Liver (tissue), 9 donors: Measurements from ENCODE around the gene HLA-F. TPM values are rescaled to one million over a fixed set of nuclear protein-coding genes. Genes with fewer than 3 reads are reported as not detected.
A peak's percentile ranks its signal among the peaks of the same experiment; 100 is the strongest.

ENCODE experiments used
- DNase-seq: peaks from one replicate; pipeline ENCODE4 v3.0.0-alpha.2; 2017; ENCODE audit warnings: low spot score
- H3K27ac ChIP-seq, 2 donors: one replicate each; pipeline ENCODE4 v1.7.0; 2013; ENCODE audit warnings: inconsistent platforms in 2 of 2, low read length in 2 of 2, control low read depth in 1 of 2, low read depth in 1 of 2, mild to moderate bottlenecking in 1 of 2
- H3K27me3 ChIP-seq, 4 donors: one replicate each; pipeline versions ENCODE4 v1.6.1 to v1.7.0; 2013; ENCODE audit warnings: low read length in 3 of 4, inconsistent platforms in 1 of 4, mild to moderate bottlenecking in 1 of 4, moderate library complexity in 1 of 4; ENCODE audit not compliant: control insufficient read depth in 4 of 4, insufficient read depth in 4 of 4
- H3K36me3 ChIP-seq, 4 donors: one replicate each; pipeline versions ENCODE4 v1.6.1 to v1.7.0; 2013; ENCODE audit warnings: low read length in 3 of 4, mild to moderate bottlenecking in 3 of 4, low read depth in 1 of 4, moderate library complexity in 1 of 4; ENCODE audit not compliant: control insufficient read depth in 4 of 4, insufficient read depth in 3 of 4
- H3K4me1 ChIP-seq, 4 donors: one replicate each; pipeline versions ENCODE4 v1.6.1 to v1.7.0; 2013; ENCODE audit warnings: low read length in 3 of 4, mild to moderate bottlenecking in 3 of 4, moderate library complexity in 1 of 4; ENCODE audit not compliant: control insufficient read depth in 4 of 4, insufficient read depth in 4 of 4
- H3K4me3 ChIP-seq, 3 donors: one replicate each; pipeline versions ENCODE4 v1.6.1 to v1.7.0; 2013; ENCODE audit warnings: low read length in 3 of 3, control low read depth in 1 of 3, low read depth in 1 of 3, mild to moderate bottlenecking in 1 of 3
- H3K9ac ChIP-seq, 2 donors: one replicate each; pipeline ENCODE4 v1.7.0; 2013; ENCODE audit warnings: low read length in 2 of 2, mild to moderate bottlenecking in 2 of 2, moderate library complexity in 2 of 2, control low read depth in 1 of 2, low read depth in 1 of 2
- H3K9me3 ChIP-seq, 4 donors: one replicate each; pipeline versions ENCODE4 v1.6.1 to v1.7.0; 2013; ENCODE audit warnings: low read length in 3 of 4; ENCODE audit not compliant: control insufficient read depth in 4 of 4
- ATF3 ChIP-seq: IDR thresholded peaks from 2 replicates; pipeline ENCODE4 v1.6.1; 2016; ENCODE audit warnings: antibody characterized with exemption
- CTCF ChIP-seq: fragments of 150-350 bp; IDR thresholded peaks from 2 replicates; pipeline ENCODE4 v1.5.1; 2017; ENCODE audit warnings: improper control_type of control experiment, low read depth, low read length; ENCODE audit not compliant: missing input control
- FOXA1 ChIP-seq: IDR thresholded peaks from 2 replicates; pipeline ENCODE4 v1.6.1; 2016; ENCODE audit warnings: antibody characterized with exemption
- FOXA2 ChIP-seq: IDR thresholded peaks from 2 replicates; pipeline ENCODE4 v1.6.1; 2016; ENCODE audit warnings: antibody characterized with exemption
- GABPA ChIP-seq, 2 donors: IDR thresholded peaks in 1 of 2; conservative IDR thresholded peaks in 1 of 2; 2 replicates each; pipeline ENCODE4 v1.6.1; 2016; ENCODE audit warnings: antibody characterized with exemption in 2 of 2, mild to moderate bottlenecking in 1 of 2, moderate library complexity in 1 of 2
- HNF4A ChIP-seq, 2 donors: conservative IDR thresholded peaks; 2 replicates each; pipeline ENCODE4 v1.6.1; 2016; ENCODE audit warnings: antibody characterized with exemption in 2 of 2, mild to moderate bottlenecking in 2 of 2
- HNF4G ChIP-seq: IDR thresholded peaks from 2 replicates; pipeline ENCODE4 v1.6.1; 2016; ENCODE audit warnings: antibody characterized with exemption
- JUND ChIP-seq, 2 donors: IDR thresholded peaks; 2 replicates each; pipeline ENCODE4 v1.6.1; 2016; ENCODE audit warnings: antibody characterized with exemption in 2 of 2
- MAX ChIP-seq: IDR thresholded peaks from 2 replicates; pipeline ENCODE4 v1.6.1; 2016; ENCODE audit warnings: antibody characterized with exemption
- NR2F2 ChIP-seq: IDR thresholded peaks from 2 replicates; pipeline ENCODE4 v1.6.1; 2016; ENCODE audit warnings: antibody characterized with exemption
- RAD21 ChIP-seq, 2 donors: IDR thresholded peaks; 2 replicates each; pipeline ENCODE4 v1.6.1; 2016; ENCODE audit warnings: antibody characterized with exemption in 2 of 2, mild to moderate bottlenecking in 2 of 2
- REST ChIP-seq: IDR thresholded peaks from 2 replicates; pipeline ENCODE4 v1.6.1; 2016; ENCODE audit warnings: antibody characterized with exemption, mild to moderate bottlenecking
- RXRA ChIP-seq, 2 donors: IDR thresholded peaks; 2 replicates each; pipeline ENCODE4 v1.6.1; 2017 to 2018; ENCODE audit warnings: antibody characterized with exemption in 2 of 2, mild to moderate bottlenecking in 1 of 2
- SP1 ChIP-seq: IDR thresholded peaks from 2 replicates; pipeline ENCODE4 v1.6.1; 2018; ENCODE audit warnings: antibody characterized with exemption, mild to moderate bottlenecking
- TAF1 ChIP-seq: conservative IDR thresholded peaks from 2 replicates; pipeline ENCODE4 v1.6.1; 2016; ENCODE audit warnings: antibody characterized with exemption, mild to moderate bottlenecking
- YY1 ChIP-seq: IDR thresholded peaks from 2 replicates; pipeline ENCODE4 v1.6.1; 2016; ENCODE audit warnings: antibody characterized with exemption, mild to moderate bottlenecking
- ZBTB33 ChIP-seq: IDR thresholded peaks from 2 replicates; pipeline ENCODE4 v1.6.1; 2016; ENCODE audit warnings: antibody characterized with exemption
- WGBS: extraction: QIAGEN DNeasy Blood & Tissue Kit; methylation state at CpG from one replicate; pipeline ENCODE4 v1.1.7; 2013; 5-methylcytosine and 5-hydroxymethylcytosine counted together
- polyA plus RNA-seq, 2 donors: library from polyadenylated mRNA; stranded (reverse) in 1 of 2; unstranded in 1 of 2; fragments of 200-250 nt in 1 of 2; fragments of >200 nt in 1 of 2; fragmentation: Nextera tagmentation in 1 of 2; extraction: Ambion mirVana in 1 of 2; gene quantifications; one replicate each; pipeline versions ENCODE4 v1.2.1 to v1.2.3, GENCODE V29; 2013 to 2015
- total RNA-seq, 2 donors: library from RNA; depleted of rRNA; stranded (reverse); fragments of >200 nt; gene quantifications; one replicate each; pipeline ENCODE4 v1.2.3, GENCODE V29; 2014
- donor health status: healthy.
- donor health status: healthy.
- donor health status: healthy.
- donor health status: healthy.
- donor health status: healthy.

HLA-F gene
- total and polyA plus RNA-seq, 4 donors = 12.1 to 53.0 (median 31.8) TPM

- Histone ChIP-seq H3K9ac (no peak overlapping the region), H3K4me3 (peak overlapping the region in 1 of 3 donors; percentile 76), H3K4me1 (peaks cover 0 to 15% (median 8%) of the 10 kb centered on the region in 4 donors), H3K36me3 (no peaks in the 10 kb centered on the region), H3K9me3 (no peaks in the 10 kb centered on the region), H3K27ac (peak overlapping the region in 1 of 2 donors; percentile 78), H3K27me3 (no peaks in the 10 kb centered on the region)
- no peak for DNase-seq
- 14% methylated on average over 4 of the region's 4 CpGs for WGBS
- no peak for TF ChIP-seq FOXA2
- TF ChIP-seq MAX = no peak
Measured at GRCh38 chr6:29753309-29753644, 30.0 kb downstream of the HLA-F start.

GRCh38 chr6:29755295-29755871 is 32.1 kb downstream of the HLA-F start:
- no peaks in the 10 kb centered on the region for H3K27me3 ChIP-seq
- peaks cover 0 to 7% (median 3%) of the 10 kb centered on the region in 4 donors for H3K4me1 ChIP-seq
- no peak overlapping the region for H3K4me3 ChIP-seq
- no peak overlapping the region for H3K27ac ChIP-seq
- no peak overlapping the region for H3K9ac ChIP-seq
- WGBS = 57% methylated on average over 23 of the region's 23 CpGs
- no peaks in the 10 kb centered on the region for H3K36me3 ChIP-seq
- no peaks in the 10 kb centered on the region for H3K9me3 ChIP-seq
- TF ChIP-seq RAD21 (IDR thresholded peaks at IDR 0.05) (no peak), NR2F2 (no peak), SP1 (no peak), FOXA1 (no peak), HNF4G (no peak), ZBTB33 (no peak), JUND (IDR thresholded peaks at IDR 0.05) (no peak), GABPA (IDR thresholded peaks at IDR 0.05 in 1 of 2, conservative IDR thresholded peaks at IDR 0.05 in 1 of 2) (no peak), CTCF (no peak), HNF4A (conservative IDR thresholded peaks at IDR 0.05) (no peak), YY1 (no peak), ATF3 (no peak), REST (no peak), RXRA (IDR thresholded peaks at IDR 0.05) (no peak), FOXA2 (no peak), TAF1 (no peak), MAX (no peak)
- no peak for DNase-seq
